NCI-H524 (cell line): ENCODE data around the gene LIX1L.

Source experiments
- DNase-seq, 2 experiments: peaks; one replicate each; lab custom pipeline; 2025; lab: John Stamatoyannopoulos, UW

Gene LIX1L

DNA sequence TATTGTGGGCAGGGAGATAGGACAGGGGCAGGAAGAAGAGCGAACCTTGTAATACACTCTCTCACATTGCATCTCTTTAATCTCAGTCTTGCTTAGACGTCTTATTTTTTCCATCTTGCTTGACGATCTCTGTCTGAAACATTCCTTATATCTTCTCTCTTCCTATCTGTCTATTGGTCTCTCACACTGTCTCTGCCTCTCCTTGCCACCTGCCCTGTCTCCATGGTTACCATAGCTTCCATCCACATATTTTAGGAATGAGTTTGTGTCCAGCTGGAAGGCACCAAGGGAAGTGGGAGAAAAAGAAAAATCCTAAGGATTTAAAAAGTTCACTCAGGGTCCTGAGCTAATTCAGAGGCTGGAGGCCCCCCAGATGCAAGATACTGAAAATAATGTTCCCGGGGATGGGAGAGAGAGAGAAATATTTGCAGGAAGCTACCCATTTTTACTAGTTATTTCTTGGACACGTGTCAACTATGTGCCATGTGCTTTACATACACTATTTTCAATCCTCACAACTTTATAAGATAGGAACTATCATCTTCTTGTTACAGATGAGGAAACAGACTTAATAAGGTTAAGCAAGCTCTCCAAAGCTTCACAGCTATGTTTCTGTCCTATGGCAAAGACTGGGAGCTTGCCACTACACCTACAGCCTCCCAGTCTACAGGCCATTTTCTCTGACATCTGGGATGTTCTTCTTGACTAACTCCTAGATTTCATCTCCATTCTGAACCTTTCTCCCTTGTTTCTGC lies 5.6 kb upstream of the LIX1L start:
- peak; percentile 23 to 36 for DNase-seq

DNA sequence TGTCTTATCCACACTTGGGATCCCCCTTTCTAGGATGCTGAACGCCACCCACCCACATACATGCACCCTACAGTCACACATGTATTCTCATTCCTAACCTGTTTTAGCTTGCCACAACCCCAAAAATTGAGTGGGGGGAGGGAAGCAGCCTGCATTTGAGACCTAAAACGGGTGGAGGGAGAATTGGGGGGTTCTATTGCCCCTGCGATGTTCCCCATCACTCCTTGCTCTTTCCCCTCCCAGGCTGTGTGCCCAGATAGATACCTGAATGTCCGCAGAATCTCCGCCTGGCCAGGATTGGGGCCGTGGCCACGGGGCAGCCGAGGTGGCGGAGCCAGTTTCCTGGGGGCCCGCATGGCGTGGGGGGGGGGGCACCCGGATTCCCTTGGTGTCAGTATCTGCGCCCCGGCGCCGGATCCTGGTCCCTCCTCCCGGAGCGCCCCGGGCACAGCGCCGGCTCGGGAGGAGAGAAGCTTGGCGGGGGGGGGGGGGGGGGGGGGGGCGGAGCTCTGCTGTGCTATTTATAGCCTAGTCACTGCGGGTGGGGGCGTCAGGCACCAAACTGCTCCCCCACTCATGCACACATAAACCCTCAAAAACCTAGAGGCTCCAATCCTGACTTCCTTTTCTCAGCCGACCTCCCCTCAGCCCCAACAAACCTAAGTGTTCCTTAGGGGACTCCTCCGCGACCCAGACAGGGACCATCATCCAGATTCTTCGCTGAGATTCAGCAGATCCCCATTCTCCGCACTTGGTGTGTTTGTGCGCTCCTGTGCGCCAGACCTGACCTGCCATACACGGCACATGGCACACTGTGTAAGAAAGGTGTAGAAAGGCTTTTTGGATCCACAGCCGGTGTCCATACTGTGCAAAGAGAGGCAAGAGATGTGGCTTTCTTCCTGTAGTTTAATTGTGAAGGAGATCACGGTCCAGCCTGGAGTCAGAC lies 4.6 kb upstream of the LIX1L start:
- peak; percentile 38 to 53 for DNase-seq

DNA sequence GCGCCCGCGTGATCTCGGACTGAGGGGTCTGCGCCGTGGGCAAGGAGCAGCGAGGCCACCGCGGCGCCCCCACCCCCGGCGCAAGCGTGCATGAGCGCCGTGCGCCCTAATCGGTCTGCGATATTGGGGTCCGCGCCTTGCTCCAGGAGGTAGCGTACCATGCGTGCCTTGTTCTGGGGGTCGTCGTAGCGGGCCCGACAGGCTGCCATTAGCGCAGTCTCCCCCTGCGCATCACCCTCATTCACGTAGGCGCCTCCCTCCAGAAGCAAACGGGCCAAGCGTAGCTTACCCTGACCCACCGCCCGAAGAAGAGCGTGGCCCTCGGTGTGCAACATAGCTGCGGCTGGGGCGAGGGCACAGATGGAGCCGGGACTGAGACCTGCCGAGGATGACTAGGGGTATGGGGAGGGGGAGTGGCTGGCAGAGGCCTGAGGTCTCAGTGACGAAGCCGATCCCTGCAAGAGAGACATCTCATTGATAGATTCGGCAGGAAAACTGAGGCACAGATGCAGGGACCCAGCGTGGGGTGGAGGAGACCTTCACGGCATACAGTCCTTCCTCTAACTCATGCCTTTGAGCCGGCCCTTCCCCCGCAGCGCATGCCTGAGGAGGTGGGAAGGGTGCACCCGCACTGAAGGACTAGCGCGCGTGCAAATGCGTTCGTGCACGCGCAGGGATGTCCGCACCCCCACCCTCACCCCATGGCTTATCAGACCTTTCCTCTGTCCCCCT lies 3.8 kb upstream of the LIX1L start:
- peak; percentile 25 to 31 for DNase-seq

DNA sequence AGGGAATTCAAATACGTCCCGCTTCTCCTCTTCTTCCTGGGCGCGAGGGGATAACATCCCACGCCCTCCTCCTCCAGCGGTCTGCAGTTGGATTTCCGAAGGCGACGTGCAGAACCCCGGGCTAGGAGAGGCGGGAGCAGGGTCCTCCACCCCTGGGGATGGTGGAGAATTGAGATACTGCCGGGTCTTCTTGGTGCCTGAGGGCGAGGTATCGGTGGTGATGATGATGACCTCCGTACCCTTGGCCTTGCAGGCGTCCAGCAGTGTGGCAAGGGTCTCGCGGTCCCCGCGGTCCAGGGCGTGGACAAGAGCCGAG lies 3.2 kb upstream of the LIX1L start:
- no peak for DNase-seq

DNA sequence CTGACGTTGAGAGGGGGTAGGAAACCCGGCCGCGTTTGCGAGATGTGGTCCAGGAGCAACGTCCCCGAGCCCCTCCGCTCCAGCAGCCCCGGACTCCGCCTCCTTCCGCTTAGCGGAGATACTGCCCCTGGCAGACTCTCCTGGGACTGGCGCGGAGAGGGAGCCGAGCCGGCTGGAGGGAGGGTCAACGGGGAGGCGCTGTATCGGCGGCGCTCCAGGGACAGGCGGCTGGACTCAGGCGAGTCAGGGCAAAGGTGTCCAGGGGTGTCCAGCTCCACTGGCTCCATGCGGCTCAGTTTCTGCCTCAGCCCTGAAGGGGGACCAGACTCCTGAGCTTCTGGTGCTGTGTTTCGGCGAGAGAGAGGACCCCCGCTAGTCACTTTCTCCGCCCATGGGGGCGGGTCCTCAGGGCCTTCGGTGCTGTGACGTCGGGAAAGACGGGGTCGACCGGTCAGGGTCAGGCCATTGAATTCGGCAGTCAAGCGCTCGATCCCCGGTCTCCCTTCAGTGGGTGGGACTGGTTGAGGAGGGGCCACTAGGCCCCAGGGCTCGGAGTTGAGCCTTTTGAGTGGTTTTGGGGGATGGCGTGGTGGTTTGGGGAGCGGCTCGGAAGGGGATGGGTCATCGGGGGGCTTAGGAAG lies 2.8 kb upstream of the LIX1L start:
- DNase-seq, result peak; percentile 13 to 75

DNA sequence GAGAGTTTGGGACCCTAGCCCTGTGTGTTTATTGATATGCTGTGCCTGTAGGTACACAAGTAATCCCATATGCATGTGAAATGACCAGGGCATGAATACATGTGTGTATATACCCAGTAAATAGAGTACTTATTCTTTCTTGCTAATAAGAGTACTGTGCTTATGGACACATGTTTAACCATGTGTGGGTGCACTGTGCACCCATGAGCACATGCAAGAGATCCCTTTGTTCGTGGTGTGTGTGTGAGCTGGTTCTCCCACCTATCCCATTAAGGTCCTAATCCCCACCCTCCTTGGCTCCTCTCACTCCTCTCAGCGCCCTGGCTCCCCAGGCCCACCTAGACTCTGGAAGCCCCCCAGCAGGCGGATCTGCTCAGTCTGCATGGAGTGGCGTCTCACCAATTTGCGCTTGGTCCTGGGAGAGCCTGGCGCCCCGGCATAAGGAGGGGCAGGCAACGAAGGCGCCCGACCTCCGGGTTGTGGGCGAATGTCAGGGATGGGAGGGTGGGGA lies 2.2 kb upstream of the LIX1L start:
- peak; percentile 17 to 32 for DNase-seq

DNA sequence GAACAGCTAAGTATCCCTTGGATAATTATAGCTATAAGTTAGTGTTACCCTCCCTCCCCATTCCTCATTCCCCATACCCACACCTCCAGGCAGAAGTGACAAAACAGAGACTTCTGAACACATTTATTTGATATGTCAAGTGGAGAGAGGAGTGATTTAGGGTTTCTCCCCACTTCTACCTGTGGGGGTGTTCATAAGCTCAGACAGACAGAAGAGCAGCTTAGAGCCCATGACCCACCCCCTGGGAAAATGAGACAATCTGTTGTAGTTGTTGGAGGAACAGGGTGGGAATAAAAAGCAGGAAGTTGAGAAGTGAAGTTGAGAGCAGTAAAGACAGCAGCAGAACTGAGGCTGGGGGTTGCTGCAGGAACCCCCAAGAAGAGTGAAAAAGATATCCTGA lies 1.5 kb upstream of the LIX1L start:
- no peak for DNase-seq

DNA sequence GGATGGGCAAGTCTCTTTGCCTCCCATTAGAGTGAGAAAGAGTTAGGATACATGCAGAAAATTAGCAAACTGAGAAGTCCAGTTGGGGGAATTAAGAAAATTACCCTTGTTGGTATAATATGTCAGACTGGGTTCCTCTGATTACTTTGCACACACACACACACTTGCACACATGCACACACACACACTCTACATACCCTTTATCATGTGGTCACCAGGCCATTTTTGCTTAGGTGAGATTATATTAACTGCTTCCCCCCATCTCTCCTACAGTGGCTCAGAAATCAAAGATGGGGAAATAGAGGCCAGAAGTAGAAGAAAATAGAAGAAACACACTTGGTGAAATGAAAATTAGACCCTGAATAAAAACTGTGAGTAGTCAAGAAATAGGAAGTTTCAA lies 917 bp upstream of the LIX1L start:
- no peak for DNase-seq

DNA sequence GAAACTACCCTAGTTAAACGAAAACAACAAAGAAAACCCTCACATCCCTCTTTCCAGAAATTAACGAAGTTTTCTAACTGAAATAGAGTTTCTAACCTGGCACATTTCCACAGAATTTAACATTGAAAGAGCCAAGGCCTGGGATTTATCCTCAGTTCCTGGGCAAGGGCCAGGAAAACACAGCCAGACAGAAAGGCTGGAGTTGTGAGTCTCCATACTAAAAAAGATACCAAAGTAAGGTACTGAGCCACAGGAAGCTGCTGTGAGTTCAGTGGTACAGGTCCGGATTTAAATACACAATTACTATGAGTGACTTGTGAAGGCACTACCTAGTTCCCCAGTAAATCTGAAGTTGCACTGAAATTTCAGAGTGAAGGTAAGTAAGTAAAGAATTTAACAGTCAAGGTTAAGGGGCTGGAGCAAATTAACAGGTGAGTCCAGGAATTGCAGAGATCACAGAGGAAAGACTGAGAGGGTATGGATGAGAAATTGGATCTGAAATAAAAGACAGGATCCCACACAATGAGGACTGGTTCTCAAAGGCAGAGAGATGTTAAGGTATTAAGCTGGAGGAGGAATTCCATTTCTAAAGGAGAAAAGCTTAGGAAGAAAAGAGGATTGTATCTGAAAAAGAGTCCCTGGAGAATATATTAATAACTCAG lies 905 bp downstream of the LIX1L start:
- no peak for DNase-seq

DNA sequence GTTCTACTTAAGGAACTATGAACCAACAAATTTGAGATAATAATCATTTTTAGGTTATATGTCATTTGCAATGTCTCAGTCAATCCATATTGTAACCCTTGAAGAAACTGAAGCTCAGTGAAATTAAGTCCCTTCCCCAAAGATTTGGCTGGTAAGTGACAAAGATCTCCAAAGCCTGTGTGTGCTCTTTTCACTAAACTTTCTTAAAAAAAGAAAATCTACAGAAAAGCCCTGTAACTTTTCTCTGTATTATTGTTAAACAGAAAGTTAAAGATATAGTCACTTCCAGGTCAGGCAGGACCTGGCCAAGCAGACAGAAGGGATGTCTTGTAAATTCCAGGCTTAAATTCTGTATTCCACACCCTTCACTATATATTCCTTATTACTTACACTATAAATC lies 1.5 kb downstream of the LIX1L start:
- DNase-seq, result no peak

DNA sequence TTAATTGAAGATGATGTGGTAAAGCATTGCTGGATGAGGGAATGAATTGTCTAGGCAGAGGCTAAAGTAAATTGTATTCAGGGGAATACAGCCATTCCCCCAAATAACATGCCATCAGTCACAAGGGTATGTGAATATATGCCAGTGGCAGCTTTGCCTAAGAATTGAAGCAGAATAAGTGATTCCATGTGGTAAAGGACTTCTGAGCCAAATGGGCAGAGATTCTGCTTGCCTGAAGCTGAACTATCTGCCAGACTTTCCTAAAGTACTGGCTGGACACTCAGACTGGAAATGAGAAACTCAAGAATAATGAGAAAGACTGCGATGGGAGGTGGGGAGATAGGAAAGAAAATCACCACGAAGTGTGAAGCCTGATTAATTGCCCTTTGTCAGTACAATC lies 2.4 kb downstream of the LIX1L start:
- no peak for DNase-seq

DNA sequence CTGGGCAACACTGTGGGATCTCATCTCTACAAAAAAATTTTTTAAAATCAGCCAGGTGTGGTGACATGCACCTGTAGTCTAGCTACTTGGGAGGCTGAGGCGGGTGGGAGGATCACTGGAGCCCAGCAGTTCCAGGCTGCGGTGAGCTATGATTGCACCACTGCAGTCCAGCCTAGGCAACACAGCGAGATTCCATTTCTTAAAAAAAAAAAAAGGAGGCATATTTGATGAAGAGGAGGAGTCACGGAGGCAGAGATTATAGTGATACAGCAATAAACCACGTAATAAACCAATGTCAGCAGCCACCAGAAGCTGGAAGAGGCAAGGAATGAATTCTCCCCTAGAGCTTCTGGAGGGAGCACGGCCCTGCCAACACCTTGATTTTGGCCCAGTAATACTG lies 4.0 kb downstream of the LIX1L start:
- DNase-seq, result no peak

DNA sequence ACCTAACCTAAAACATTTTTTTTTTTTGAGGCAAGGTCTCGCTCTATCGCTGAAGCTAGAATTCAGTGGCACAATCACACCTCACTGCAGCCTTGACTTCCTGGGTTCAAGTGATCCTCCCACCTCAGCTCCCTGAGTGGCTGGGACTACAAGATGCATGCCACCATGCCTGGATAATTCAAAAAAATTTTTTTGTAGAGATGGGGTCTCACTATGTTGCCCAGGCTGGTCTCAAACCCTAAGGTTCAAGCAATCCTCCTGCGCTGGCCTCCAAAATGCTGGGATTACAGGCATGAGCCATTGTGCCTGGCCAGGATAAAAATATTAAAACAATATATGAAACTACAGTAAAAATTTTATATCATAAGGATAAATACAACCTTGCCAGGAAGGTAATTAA lies 4.9 kb downstream of the LIX1L start:
- no peak for DNase-seq

DNA sequence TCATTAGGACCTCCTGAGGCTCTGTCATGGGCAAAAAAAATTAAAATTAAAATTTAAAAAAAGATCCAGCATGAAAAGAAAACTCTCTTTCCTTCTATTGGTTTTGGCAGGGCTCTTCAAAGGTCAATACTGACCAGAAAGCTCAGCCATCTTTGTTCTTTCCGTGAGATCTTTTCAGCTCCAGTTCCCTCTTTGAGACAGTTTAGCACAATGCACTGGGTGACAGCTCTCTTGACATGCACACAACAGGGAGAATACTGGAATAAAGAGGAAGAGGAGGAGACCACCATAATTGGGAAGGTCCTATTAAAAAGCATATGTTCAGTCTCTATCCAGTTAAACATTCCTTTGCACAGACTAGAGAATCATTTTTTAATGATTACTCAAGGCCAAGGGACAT lies 6.3 kb downstream of the LIX1L start:
- DNase-seq, result no peak

DNA sequence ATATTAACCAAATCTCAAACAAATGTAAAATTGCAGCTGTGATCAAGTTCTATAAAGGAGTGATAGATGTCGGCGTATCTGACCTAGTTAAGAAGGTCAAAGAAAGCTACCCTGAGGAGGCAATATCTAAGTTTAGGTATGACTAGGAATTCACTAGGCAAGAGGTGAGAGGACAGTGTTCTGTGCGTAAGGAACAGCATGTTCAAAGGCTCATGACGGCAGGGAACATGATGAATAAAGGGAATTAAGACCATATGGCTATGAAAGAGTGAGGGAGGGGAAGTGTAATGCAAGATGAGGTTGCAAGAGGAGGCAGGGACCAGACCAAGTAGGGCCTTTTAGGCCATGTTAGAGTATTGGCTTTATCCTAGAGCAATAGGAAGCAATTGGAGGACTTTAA lies 8.6 kb downstream of the LIX1L start:
- DNase-seq, result no peak

DNA sequence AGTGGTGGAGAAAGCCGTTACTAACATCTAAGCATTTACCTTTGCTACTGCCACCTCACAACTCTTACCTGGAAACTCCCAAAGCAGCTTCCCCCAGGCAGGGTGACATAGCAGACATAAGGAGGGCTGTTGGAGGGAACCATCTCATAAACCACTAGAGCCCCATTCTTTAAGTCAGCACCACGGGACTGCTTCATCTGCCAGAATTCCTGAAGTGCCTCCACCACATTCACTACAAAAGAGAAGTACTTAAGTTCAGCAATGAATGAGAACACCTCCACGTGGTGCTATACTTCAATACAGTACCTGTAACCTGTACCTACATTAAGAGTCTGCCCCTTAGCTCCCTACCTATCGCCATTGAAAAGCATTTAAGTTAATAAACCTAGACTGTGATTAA lies 10.3 kb downstream of the LIX1L start:
- DNase-seq, result no peak

DNA sequence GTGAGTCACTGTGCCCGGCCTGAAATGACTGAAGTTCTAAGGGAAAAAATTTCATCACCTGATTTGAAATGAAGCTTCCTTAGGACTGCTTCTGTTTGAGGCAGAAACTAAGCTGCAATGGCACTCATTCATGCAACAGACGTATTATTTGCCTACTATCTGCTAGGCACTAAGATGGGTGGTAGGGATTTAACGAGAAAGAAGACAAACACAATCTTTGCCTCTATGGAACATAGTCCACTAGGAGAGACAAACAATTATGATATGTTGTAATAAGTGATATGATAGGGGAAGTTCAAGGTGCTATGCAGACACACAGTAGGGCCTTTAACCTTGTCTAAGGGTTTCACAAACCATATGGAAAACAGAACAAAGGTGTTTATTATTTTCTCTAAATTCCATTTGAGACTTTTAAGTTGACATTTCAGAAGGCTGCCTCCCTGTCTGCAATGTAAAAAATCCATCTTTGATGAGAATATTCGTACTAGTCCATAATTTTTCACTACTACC lies 11.3 kb downstream of the LIX1L start:
- DNase-seq, result no peak

DNA sequence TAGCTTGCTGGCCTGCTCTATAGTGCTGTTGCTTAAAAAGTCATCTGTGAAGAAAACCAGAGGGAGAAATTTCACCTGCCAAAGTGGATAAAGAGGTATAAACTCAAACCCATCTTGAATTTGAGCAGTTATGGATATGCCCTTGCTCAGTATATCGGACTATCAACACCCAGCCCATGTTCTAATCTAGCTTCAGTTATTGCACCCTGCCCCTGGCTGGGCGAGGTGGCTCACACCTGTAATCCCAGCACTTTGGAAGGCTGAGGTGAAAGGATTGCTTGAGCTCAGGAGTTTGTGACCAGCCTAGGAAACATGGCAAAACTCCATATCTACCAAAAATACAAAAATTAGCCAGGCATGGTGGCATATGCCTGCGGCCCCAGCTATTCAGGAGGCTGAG lies 13.3 kb downstream of the LIX1L start:
- DNase-seq, result no peak

DNA sequence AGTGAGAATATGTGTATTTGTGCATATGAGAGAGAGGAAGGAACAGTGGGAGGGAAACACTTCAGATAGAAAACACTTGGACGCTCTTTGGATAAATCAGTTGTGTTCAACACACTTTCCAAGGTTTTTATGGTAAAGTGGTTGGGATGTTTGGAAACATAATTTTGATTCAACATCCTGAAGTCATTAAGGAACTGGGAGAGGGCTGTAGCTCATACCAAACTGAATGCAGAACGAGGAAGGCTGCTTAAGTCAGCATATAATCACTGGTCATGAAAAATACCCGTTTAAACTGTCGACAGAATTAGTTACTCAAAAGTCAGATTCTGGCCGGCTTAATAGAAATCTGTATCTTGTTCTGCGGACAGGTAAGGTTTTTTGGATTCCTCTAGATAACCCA lies 14.9 kb downstream of the LIX1L start:
- DNase-seq, result no peak

DNA sequence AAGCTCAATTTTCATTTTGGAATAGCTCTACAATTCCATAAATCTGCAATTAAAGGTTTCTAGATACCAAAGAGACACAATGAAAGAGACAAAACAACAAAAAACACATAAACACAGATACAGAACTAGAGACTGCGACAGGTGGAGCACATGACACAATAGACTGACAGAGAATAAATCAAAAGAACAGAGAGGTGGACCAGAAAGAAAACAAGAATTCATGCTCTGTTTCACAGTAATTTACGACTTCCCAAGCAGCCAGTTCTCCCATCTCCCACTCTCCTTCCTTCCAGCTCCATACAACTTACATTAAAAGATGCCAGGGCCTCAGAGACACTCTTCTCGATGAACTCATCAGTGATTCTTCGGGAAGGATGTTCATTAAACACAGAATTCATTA lies 15.4 kb downstream of the LIX1L start:
- DNase-seq, result no peak

DNA sequence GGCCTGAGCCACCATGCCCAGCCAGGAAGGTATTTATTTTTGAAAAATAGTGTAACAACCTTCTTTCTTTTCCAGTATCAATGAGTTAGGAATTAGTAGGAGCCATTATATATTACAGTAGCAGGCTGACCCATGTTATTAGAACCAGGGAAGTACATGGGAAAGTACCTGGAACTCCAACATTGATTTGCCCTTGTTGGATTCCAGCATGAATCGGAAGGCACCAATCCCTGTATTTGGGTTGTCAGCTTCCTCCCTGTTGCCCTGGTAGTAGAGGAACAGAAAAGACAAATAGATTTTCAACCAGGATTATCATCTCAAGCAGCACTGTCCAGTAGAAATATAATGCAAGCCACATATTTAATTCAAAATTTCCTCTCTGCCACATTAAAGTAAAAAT lies 20.4 kb downstream of the LIX1L start:
- no peak for DNase-seq
